Measurements from ENCODE around the gene TNS2.
"Not testable (repeated sequence)": the region's sequence is repeated elsewhere in the genome, so short reads cannot be mapped to it uniquely, and the experiment has no call there.

The TNS2 gene, protein sequence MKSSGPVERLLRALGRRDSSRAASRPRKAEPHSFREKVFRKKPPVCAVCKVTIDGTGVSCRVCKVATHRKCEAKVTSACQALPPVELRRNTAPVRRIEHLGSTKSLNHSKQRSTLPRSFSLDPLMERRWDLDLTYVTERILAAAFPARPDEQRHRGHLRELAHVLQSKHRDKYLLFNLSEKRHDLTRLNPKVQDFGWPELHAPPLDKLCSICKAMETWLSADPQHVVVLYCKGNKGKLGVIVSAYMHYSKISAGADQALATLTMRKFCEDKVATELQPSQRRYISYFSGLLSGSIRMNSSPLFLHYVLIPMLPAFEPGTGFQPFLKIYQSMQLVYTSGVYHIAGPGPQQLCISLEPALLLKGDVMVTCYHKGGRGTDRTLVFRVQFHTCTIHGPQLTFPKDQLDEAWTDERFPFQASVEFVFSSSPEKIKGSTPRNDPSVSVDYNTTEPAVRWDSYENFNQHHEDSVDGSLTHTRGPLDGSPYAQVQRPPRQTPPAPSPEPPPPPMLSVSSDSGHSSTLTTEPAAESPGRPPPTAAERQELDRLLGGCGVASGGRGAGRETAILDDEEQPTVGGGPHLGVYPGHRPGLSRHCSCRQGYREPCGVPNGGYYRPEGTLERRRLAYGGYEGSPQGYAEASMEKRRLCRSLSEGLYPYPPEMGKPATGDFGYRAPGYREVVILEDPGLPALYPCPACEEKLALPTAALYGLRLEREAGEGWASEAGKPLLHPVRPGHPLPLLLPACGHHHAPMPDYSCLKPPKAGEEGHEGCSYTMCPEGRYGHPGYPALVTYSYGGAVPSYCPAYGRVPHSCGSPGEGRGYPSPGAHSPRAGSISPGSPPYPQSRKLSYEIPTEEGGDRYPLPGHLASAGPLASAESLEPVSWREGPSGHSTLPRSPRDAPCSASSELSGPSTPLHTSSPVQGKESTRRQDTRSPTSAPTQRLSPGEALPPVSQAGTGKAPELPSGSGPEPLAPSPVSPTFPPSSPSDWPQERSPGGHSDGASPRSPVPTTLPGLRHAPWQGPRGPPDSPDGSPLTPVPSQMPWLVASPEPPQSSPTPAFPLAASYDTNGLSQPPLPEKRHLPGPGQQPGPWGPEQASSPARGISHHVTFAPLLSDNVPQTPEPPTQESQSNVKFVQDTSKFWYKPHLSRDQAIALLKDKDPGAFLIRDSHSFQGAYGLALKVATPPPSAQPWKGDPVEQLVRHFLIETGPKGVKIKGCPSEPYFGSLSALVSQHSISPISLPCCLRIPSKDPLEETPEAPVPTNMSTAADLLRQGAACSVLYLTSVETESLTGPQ (N-terminal part only)

DNA sequence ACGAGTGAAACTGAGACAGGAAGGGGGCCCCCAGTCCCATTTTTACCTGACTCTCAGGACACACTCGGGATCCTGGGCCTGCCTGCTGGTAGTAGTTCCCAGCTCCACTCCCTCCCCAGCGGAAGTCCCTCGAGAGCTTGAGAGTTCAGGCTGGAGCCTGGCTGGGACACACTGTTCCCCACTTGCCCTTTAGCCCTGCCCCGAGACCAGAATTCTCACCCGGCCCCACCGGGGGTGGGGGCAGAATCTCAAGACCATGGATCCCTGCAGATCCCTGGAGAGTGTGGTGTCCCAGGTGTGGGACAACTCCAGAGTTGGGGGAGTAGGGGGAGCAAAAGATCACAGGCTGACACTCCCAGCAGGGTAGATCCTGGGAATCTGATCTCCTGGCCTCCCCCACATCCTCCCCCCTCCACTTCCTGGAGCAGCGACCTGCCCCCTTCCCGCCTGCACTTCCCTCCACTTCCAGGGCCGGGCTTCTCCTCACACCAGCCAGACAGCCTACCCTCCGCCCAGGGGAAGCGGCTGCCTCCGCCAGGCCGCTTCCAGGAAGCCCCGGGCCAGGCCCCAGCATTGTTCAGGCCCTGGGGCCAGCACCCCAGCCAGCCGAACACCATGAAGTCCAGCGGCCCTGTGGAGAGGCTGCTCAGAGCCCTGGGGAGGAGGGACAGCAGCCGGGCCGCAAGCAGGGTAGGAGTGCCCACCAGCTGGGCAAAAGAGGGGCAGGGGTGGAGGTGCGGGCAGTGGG is at the start of gene TNS2:
Gene TNS2 (plus strand): TSS at position 495 of the 748 bp plus-strand sequence. CDS start 121 bp downstream, at position 616.
- DNase-seq: no peak

DNA sequence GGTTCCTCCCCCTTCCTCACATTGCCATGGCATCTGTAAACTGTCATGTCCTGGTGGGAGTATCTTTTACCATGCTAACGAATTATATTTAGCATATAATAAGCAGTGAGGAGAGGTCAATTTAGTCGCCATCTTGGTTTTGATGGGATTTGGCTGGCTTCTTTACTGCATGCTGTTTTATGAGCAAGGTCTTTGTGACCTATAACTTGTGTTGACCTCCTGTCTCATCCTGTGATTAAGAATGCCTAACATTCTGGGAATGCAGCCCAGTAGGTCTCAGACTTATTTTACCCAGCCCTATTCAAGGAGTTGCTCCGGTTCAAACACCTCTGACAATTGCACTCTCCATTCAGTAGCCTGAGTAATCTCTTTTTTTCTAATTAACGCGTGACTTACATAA is 45.7 kb upstream of the TNS2 start:
- DNase-seq: no peak

DNA sequence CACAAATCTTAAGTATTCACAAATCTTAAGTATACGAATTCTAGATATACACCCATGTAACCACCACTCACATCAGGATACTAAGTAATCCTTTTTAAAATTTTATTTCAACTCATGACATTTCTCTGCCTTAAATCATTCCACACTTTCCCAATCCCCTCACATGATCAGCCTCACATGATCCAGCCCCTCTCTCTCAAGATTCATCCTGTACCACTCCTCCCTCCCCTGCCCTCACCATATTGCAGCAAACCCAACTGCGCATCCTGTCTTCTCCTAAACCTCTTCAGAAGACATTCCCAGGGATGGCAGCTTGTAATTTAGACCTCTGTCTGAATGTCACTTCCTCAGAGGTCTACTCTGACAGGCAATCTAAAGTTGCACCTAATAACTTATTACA is 45.3 kb upstream of the TNS2 start:
- no peak for DNase-seq

DNA sequence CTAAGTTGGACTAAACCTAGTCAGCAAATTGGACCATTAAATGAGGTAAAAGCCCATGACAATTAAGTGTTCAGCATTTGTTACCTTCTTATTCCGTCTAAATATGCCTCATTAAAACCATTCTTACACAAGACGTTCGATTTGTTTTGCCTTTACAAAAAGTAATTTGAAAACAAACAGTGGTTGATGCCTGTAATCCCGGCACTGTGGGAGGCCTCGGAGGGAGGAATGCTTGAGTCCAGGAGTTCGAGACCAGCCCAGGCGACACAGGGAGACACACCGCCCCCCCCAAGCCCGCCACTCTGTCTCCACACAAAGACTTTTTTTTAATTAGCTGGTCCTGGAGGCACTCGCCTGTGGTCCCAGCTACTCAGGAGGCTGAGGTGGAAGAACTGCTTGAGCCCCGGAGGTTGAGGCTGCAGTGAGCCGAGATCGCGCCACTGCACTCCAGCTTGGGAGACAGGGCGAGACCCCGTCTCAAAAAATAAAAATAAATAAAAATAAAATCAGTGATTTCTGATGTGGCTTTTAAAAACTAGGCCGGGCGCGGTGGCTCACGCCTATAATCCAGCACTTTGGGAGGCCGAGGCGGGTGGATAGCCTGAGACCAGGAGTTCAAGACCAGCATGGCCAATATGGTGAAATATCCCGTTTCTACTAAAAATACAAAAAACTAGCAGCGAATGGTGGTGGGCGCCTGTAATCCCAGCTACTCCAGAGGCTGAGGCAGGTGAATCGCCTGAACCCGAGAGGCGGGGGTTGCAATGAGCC is 44.5 kb upstream of the TNS2 start:
- DNase-seq: no peak

DNA sequence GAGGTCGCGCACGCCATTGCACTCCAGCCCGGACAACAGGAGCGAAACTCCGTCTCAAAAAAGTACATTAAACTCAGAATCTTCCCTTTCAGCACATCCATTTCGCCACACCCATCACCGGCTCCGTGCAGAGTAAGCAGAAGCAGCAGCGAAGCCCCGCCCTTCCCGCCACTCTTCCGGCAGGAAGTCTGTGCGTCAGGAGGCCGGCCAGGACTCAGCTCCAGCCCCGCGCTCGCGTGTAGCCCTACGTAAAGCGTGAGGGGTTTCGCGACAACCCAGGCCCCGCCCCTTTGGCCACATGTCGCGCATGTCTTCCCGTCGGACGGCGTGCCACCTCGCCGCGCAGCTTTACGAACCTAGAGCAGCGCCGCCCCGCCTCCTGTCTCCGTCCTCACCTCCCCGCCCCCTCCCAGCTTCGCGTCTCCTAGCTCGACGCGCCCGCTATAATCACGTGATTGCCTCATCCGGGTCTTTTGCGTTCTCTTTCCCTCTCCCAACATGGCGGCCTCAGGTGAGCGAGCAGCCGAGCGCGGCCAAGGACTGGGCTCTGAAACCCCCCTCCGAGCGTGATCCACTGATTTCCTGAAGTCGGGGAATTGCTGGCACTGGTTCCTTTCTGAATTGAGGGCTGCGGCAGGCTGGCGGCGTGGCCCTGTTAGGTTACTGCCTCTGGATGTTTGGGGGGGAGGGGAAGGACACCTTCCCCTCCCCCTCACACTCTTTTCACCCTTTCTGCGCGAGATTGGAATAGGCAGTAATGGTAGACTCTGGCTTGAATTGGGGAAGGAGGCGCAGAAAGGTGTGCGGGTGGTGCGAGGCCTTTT is 43.7 kb upstream of the TNS2 start, which contains the start of gene EIF4B:
Gene EIF4B (plus strand): TSS at position 471 of the 824 bp plus-strand sequence. CDS start 28 bp downstream, at position 499.
- peak; percentile 98 for DNase-seq

DNA sequence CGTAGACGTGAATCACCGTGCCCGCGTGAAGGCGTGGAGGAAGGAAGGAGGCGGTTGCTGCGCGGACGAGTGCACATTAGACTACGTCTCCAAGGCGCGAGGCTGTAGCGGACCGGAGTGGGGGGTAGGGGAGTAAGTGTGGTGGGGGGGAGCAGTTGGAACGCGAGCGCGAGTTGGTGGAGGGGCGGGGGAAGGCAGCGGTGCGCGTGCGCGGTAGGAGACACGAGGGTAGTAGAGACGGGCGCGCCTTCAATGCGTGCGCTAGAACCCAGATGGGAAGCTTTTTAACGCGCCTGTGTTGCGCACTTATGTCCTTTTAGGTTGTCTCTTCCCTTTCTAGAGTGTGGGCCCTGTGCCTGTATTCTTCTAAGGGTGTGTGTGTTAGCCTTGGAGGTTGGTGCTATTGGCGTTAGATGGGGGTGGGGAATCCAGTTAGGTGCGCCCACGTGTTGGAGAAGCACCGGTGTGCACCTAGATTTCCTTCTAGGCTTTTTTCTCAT is 43.0 kb upstream of the TNS2 start:
- peak; percentile 50 for DNase-seq

DNA sequence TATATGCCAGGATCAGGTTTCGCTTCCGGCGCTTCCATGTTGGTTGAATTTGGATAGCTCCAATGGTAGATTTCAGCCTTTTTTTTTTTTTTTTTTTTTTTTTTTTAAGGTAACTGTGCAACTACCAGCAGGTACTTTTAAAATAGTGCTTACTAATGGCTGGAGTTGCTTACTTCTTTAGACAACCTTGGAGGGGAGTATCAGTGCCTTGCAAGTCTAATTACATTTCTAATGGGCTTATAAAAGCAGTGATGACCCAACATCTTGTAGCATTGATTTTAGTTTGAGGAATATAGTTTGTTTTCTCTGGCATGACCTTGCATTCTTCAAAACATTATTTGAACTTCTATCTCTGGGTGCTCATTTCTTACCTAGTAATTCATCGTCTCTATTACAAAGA is 42.5 kb upstream of the TNS2 start:
- DNase-seq: no peak

DNA sequence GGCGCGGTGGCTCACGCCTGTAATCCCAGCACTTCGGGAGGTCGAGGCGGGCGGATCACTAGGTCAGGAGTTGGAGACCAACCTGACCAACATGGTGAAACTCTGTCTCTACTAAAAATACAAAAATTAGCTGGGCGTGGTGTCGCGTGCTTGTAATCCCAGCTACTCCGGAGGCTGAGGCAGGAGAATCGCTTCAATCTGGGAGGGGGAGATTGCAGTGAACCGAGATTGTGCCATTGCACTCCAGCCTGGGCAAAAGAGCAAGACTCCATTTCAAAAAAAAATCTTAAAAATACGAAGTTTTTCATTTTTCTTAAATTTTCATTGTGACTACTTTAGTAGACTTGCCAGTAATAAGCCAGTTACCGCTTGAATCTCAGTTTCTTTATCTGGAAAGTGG is 41.1 kb upstream of the TNS2 start:
- DNase-seq: not testable (repeated sequence)

DNA sequence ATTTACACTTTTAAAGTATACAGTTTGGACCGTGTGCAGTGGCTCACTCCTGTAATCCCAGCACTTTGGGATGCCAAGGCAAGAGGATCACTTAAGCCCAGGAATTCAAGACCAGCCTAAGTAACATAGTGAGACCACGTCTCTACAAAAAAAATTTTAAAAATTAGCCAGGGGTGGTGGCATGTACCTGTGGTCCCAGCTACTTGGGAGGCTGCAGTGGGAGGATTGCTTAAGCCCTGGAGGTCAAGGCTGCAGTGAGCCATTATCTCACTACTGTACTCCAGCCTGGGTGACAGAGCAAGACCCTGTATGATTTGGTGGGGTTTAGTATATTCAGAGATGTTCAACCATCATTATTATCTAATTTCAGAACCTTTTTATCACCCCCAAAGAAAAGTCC is 38.9 kb upstream of the TNS2 start:
- no peak for DNase-seq

DNA sequence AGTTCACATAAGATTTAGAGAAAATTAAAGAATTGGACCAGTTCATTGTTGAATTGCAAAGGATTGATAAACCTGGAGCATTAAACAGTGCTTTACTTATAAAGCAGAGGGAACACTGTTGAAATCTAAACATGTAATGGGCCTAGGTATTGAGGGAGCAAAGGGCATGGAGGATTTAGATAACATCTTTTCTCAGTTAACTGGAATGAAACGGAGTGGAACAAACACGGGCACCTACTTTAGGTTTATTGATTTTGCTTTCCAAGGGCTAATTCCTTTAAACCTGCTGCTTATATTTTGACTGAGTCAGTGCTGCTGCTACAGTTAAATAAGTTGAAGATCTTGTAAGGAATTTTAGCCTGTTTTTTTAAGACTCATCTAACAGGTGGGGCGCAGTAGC is 38.0 kb upstream of the TNS2 start:
- DNase-seq: no peak

DNA sequence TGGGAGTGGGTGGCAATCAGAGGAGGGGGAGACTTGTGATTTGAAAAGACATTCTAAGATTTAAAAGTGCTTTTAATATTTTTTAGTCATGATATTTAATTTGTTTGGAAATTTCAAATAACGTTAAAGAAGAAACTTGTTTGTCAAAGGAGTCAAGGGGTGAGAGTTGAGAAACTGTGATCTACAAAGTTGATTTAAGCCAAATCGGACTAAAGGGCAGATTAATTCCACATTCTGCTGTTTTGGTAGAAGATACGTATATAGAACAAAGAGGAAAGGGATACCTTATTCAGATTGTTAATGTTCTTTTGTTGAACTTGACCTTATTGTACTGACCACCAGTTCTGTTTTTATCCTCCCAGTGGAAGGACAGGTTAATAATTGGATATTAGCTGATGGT is 36.9 kb upstream of the TNS2 start:
- no peak for DNase-seq

DNA sequence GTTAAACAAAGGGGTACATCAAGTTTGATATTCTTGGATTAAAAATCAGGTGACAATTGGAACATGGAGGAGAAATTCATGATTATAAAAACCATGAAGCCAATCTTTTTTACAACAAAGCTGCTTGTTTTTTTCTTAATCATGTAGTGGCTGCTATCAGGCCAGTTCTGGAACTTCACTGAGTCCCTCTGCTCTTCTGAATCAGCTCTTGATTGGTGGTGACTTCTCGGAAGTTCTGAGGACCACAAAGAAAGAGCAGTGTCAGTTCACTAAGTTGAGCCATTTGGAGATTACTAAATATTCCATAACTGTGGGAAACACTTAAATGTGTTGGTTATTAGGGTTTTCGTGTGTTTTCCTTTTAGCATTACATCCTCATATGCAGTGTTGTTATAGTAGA is 35.2 kb upstream of the TNS2 start:
- DNase-seq: no peak

DNA sequence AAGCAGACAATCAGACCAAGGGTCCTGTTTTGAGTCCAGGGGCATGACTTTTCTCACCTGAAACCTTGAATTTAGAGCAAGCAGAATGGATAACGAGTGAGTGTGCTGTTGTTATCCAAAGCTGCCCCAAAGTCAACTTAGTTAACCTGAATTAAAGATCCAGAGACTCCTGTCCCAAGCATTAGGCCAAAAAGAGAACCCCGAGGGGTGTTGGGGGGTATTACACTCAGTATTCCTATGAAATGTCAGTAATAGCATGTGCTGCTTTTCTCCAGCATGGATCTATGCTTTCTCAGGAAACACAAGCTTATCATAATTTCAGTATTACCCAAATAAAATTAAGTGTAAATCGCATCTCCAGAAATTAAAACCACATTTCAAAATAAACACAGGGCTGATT is 24.6 kb upstream of the TNS2 start:
- DNase-seq: no peak

DNA sequence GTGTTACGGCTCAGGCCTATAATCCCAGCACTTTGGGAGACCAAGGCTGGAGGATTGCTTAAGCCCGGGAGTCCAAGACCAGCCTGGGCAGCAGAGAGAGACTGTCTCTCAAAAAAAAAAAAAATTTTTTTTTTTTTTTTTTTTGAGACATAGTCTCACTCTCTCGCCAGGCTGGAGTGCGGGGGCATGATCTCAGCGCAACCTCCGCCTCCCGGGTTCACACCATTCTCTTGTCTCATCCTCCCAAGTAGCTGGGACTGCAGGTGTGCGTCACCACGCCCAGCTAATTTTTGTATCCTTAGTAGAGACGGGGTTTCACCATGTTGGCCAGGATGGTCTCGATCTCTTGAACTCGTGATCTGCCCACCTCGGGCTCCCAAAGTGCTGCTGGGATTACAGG is 22.9 kb upstream of the TNS2 start:
- DNase-seq: not testable (repeated sequence)

DNA sequence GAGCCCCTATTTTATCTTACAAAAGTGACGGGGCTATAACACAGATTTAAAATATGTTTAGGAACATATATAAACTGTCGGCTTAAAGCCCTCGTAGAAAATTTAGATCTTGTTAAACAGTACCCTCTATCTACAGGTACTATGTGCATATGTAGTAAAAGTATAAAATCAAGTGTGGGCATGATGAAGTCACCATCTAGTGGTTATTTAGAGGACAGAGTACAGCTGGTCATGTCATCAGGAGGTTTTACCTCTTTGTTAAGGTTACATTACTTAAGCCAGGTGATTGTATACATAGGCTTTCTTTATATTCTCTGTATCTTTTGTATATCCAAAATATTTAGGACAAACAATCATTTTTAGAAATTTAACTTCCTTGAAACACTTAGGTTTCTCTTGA is 18.2 kb upstream of the TNS2 start:
- DNase-seq: no peak

DNA sequence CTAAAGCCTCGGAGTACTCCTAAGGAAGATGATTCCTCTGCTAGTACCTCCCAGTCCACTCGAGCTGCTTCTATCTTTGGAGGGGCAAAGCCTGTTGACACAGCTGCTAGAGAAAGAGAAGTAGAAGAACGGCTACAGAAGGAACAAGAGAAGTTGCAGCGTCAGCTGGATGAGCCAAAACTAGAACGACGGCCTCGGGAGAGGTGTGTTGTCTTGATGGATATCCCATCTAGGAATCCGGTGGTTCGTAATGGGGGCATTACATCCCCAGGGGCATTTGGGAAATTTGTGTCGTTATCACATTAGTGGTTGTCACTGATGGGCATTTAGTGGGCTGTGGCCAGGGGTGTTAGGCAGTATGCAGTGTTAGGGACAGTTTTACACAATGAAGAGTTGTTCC is 16.0 kb upstream of the TNS2 start:
- DNase-seq: not testable (repeated sequence)

DNA sequence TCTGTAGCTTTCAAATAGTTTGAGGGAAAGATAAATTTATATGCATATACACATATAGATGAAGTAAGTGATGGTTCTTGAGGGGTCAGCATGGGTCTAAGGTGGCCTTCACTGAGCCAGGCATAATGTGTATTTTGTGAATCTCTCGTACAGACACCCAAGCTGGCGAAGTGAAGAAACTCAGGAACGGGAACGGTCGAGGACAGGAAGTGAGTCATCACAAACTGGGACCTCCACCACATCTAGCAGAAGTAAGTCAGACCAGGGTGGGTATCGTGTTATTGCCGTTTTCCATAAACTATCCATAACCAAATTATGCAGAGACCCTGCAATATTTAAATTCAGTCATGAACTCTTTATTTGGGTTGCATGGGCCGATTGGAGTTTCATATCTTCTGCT is 15.4 kb upstream of the TNS2 start:
- DNase-seq: no peak

DNA sequence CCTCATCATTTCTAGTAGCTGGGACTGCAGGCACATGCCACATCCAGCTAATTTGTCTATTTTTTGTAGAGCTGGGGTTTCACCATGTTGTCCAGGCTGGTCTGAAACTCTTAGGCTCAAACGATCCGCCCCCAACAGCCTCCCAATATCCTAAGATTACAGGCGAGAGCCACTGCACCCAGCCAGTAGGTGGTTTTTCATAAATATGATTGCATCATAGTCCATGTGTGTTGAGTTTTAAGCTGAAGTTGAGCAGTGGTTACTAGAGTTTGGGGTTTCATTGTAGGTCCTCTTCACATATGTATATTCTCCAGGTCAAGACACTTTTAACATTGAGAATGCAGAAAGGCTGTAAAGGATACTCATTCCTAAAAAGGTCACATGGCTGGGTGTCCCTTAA is 13.1 kb upstream of the TNS2 start:
- no peak for DNase-seq

DNA sequence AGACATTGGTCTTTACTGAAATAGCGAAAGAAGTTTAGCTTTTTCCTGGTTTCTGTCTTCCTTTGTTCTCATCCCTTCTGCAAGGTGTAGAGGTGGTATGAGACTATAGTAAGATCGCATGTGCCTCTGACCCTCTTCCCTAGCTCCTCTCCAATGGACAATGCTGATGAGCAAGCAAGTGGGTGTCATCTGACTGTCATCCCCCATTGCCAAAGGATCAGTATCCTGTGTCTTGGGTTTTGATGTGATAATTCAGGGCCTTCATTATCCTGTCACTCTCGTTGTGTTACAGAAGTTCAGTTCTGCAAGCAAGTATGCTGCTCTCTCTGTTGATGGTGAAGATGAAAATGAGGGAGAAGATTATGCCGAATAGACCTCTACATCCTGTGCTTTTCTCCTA is 10.0 kb upstream of the TNS2 start:
- no peak for DNase-seq
